ENCODE results near the gene NEK8. TPM values are rescaled to one million over a fixed set of nuclear protein-coding genes. Genes with fewer than 3 reads are reported as not detected.

The NEK8 gene
- total RNA-seq, 2 donors from 2014 or later = 3.0 to 6.7 TPM

GRCh38 chr17:28705074-28705659 is 23.4 kb upstream of the NEK8 start:
- TF ChIP-seq CTCF (IDR thresholded peaks at IDR 0.05) = no peak
- peaks cover 12% of the 10 kb centered on the region for H3K36me3 ChIP-seq

GRCh38 chr17:28705728-28706334 is 22.8 kb upstream of the NEK8 start:
- Histone ChIP-seq H3K4me3 (no peak overlapping the region), H3K27me3 (no peaks in the 10 kb centered on the region), H3K9ac (ENCODE audit: low read depth in 2 of 2, low read length in 2 of 2) (no peak overlapping the region), H3K27ac (no peak overlapping the region), H3K4me1 (no peaks in the 10 kb centered on the region), H3K36me3 (peaks cover 6% of the 10 kb centered on the region), H3K9me3 (no peaks in the 10 kb centered on the region)
- intact Hi-C loops (cut with DNase I) = no loop called here
- no peak for TF ChIP-seq CTCF (IDR thresholded peaks at IDR 0.05)
- DNase-seq = no peak

More at GRCh38 chr17:28705074-28705659, 23.4 kb upstream of the NEK8 start:
- H3K4me1 ChIP-seq = no peaks in the 10 kb centered on the region
- H3K9ac ChIP-seq (ENCODE audit: low read depth in 2 of 2, low read length in 2 of 2) = no peak overlapping the region
- no peak overlapping the region for H3K27ac ChIP-seq
- H3K27me3 ChIP-seq = no peaks in the 10 kb centered on the region
- intact Hi-C loops (cut with DNase I) = no loop called here
- no peak for DNase-seq
- H3K9me3 ChIP-seq = no peaks in the 10 kb centered on the region
- H3K4me3 ChIP-seq = no peak overlapping the region

DNA sequence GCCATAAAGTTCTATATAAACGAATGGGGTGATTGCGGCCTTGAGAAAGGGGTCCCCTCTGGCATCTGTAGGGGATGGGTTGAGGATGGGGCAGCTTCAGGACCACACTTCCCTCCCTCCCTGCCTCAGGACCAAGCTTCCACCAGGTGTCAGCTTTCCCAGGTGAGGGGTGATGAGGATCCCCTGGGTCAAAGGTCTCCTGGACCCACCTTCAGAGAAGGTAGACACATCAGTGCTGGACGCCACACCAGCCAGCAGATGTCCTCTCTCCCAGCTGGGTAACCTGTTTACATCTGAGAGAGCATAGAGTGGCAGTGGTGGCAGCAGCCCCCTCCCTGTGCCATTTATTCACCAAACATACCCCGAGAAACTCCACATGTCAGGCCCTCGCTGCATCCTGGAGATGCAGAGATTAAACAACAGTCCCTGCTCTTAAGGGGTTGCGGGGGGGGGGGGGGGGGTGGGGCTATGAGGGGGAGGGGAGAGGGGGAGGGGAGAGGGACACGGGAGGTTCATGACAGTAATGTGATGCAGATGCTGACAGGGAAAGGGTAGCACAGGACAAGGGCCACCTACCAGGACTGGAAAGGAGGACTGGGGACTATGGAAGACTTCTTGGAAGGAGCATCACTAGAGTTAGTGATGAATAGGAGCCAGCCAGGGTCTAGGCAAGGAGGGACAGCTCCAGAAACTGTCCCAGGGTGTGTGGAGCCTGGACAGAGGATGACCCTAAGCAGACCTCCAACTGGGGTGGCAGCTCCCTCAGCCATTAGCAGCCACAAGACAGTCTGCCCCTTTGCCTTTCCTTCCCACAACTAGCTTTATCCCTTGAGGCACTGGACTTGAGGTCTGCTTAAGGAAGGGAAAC is 21.9 kb upstream of the NEK8 start:
- Histone ChIP-seq H3K4me1 (no peaks in the 10 kb centered on the region), H3K9me3 (no peaks in the 10 kb centered on the region)
- intact Hi-C loops (cut with DNase I) = no loop called here

GRCh38 chr17:28707339-28707720 is 21.3 kb upstream of the NEK8 start:
- intact Hi-C loops (cut with DNase I) = no loop called here
- Histone ChIP-seq H3K4me1 (no peaks in the 10 kb centered on the region), H3K9me3 (no peaks in the 10 kb centered on the region), H3K4me3 (no peak overlapping the region), H3K9ac (ENCODE audit: low read depth in 2 of 2, low read length in 2 of 2) (no peak overlapping the region), H3K27ac (no peak overlapping the region), H3K36me3 (no peaks in the 10 kb centered on the region), H3K27me3 (no peaks in the 10 kb centered on the region)
- no peak for TF ChIP-seq CTCF (IDR thresholded peaks at IDR 0.05)
- no peak for DNase-seq

More for the DNA sequence above, 21.9 kb upstream of the NEK8 start:
- Histone ChIP-seq H3K36me3 (peaks cover under 1% of the 10 kb centered on the region), H3K27ac (no peak overlapping the region), H3K9ac (ENCODE audit: low read depth in 2 of 2, low read length in 2 of 2) (no peak overlapping the region), H3K27me3 (no peaks in the 10 kb centered on the region), H3K4me3 (no peak overlapping the region)
- no peak for DNase-seq
- no peak for TF ChIP-seq CTCF (IDR thresholded peaks at IDR 0.05)

GRCh38 chr17:28710861-28711722 is 17.5 kb upstream of the NEK8 start:
- H3K4me1 ChIP-seq = no peaks in the 10 kb centered on the region
- no peaks in the 10 kb centered on the region for H3K36me3 ChIP-seq
- no peak for TF ChIP-seq CTCF (IDR thresholded peaks at IDR 0.05)
- peak overlapping the region; percentile 67 to 86 for H3K9ac ChIP-seq (ENCODE audit: low read depth in 2 of 2, low read length in 2 of 2)
- H3K27me3 ChIP-seq = no peaks in the 10 kb centered on the region
- peak overlapping the region; percentile 94 for H3K27ac ChIP-seq
- DNase-seq = peak; percentile 95
- no peaks in the 10 kb centered on the region for H3K9me3 ChIP-seq
- intact Hi-C loops (cut with DNase I) = no loop called here
- H3K4me3 ChIP-seq = peak overlapping the region; percentile 56

All from colonic mucosa (tissue), 4 donors.